Activated CD4-positive, alpha-beta T cell treated with anti-CD3 and anti-CD28 coated beads, Interleukin-2, amount 10 ng/mL, durations not matched to agents 7 days and 5 days (primary cell): ENCODE measurements around the gene SRGAP1. TPM values are rescaled to one million over a fixed set of nuclear protein-coding genes. Genes with fewer than 3 reads are reported as not detected.
"Not testable (repeated sequence)": the region's sequence is repeated elsewhere in the genome, so short reads cannot be mapped to it uniquely, and the experiment has no call there.

Source experiments
- CTCF ChIA-PET: fragments of 350-600 bp; sonication (Branson Sonifier 250); formaldehyde crosslinking; loops from one replicate; lab custom pipeline; 2021; ENCODE audit warnings: antibody characterized with exemption; lab: Charles Lee
- POLR2A ChIA-PET: fragments of 350-600 bp; sonication (Branson Sonifier 250); formaldehyde crosslinking; loops from one replicate; lab custom pipeline; 2021; ENCODE audit warnings: antibody characterized with exemption; lab: Charles Lee
- DNase-seq: peaks from one replicate; pipeline ENCODE4 v3.0.0-alpha.2; 2020
- H3K27ac Mint-ChIP-seq: one replicate; pipeline ENCODE4 v1.8.0; 2021; ENCODE audit warnings: mild to moderate bottlenecking, moderate library complexity, mixed read lengths
- H3K27me3 Mint-ChIP-seq: one replicate; pipeline ENCODE4 v1.8.0; 2021; ENCODE audit warnings: mixed read lengths
- H3K36me3 Mint-ChIP-seq: one replicate; pipeline ENCODE4 v1.8.0; 2021; ENCODE audit warnings: low read depth, mixed read lengths
- H3K4me1 Mint-ChIP-seq: one replicate; pipeline ENCODE4 v1.8.0; 2021; ENCODE audit warnings: mixed read lengths
- H3K4me3 Mint-ChIP-seq: one replicate; pipeline ENCODE4 v1.8.0; 2021; ENCODE audit warnings: mild to moderate bottlenecking, moderate library complexity, mixed read lengths
- H3K9me3 Mint-ChIP-seq: one replicate; pipeline ENCODE4 v1.8.0; 2021; ENCODE audit warnings: mixed read lengths
- total RNA-seq, 2 experiments: library from RNA; stranded (reverse); gene quantifications; one replicate each; pipeline ENCODE4 v1.2.3, GENCODE V29; 2021

Gene SRGAP1
- total RNA-seq, 2 experiments from 2014 or later, result not detected

- no peak for DNase-seq
- H3K36me3 Mint-ChIP-seq, result no peaks in the 10 kb centered on the region
- ChIA-PET POLR2A (no interaction called here), CTCF (interaction anchor here (0.5 kb wide), 1 partner anchor 112 kb away, joined by 5 read pairs; no protein-coding TSS in a partner anchor)
- no peaks in the 10 kb centered on the region for H3K27me3 Mint-ChIP-seq
- no peak overlapping the region for H3K4me3 Mint-ChIP-seq
- no peaks in the 10 kb centered on the region for H3K4me1 Mint-ChIP-seq
- H3K27ac Mint-ChIP-seq, result no peak overlapping the region
- H3K9me3 Mint-ChIP-seq, result no peaks in the 10 kb centered on the region
Observed at GRCh38 chr12:64007853-64008252, 163.4 kb downstream of the SRGAP1 start.

GRCh38 chr12:64008596-64008995, 164.1 kb downstream of the SRGAP1 start:
- no peaks in the 10 kb centered on the region for H3K27me3 Mint-ChIP-seq
- no peaks in the 10 kb centered on the region for H3K9me3 Mint-ChIP-seq
- H3K4me1 Mint-ChIP-seq, result no peaks in the 10 kb centered on the region
- no peak for DNase-seq
- ChIA-PET POLR2A (no interaction called here), CTCF (no interaction called here)
- H3K36me3 Mint-ChIP-seq, result no peaks in the 10 kb centered on the region
- no peak overlapping the region for H3K4me3 Mint-ChIP-seq
- no peak overlapping the region for H3K27ac Mint-ChIP-seq

- H3K4me3 Mint-ChIP-seq, result no peak overlapping the region
- no peaks in the 10 kb centered on the region for H3K4me1 Mint-ChIP-seq
- no peak for DNase-seq
- ChIA-PET CTCF (no interaction called here), POLR2A (no interaction called here)
- no peaks in the 10 kb centered on the region for H3K27me3 Mint-ChIP-seq
- H3K27ac Mint-ChIP-seq, result no peak overlapping the region
- no peaks in the 10 kb centered on the region for H3K9me3 Mint-ChIP-seq
- H3K36me3 Mint-ChIP-seq, result no peaks in the 10 kb centered on the region
Observed at GRCh38 chr12:64009321-64010068, 165.0 kb downstream of the SRGAP1 start.

- POLR2A ChIA-PET, result no interaction called here
- no peak overlapping the region for H3K27ac Mint-ChIP-seq
- CTCF ChIA-PET, result no interaction called here
- H3K36me3 Mint-ChIP-seq, result no peaks in the 10 kb centered on the region
- H3K4me3 Mint-ChIP-seq, result no peak overlapping the region
- no peaks in the 10 kb centered on the region for H3K9me3 Mint-ChIP-seq
- no peak for DNase-seq
- H3K4me1 Mint-ChIP-seq, result no peaks in the 10 kb centered on the region
- H3K27me3 Mint-ChIP-seq, result no peaks in the 10 kb centered on the region
Observed at GRCh38 chr12:64010069-64010686, 165.7 kb downstream of the SRGAP1 start.

- ChIA-PET CTCF (no interaction called here), POLR2A (no interaction called here)
- Mint-ChIP-seq H3K4me1 (no peaks in the 10 kb centered on the region), H3K4me3 (no peak overlapping the region), H3K9me3 (no peaks in the 10 kb centered on the region), H3K27ac (no peak overlapping the region), H3K27me3 (peaks cover 2% of the 10 kb centered on the region), H3K36me3 (no peaks in the 10 kb centered on the region)
- no peak for DNase-seq
Observed at GRCh38 chr12:64016521-64016920, 172.0 kb downstream of the SRGAP1 start.

- H3K36me3 Mint-ChIP-seq, H3K4me1 Mint-ChIP-seq, H3K4me3 Mint-ChIP-seq, DNase-seq, CTCF ChIA-PET, H3K27me3 Mint-ChIP-seq, H3K9me3 Mint-ChIP-seq, POLR2A ChIA-PET, H3K27ac Mint-ChIP-seq: not testable (repeated sequence)
Observed at GRCh38 chr12:64018116-64018515, 173.6 kb downstream of the SRGAP1 start.

- POLR2A ChIA-PET, result no interaction called here
Observed at GRCh38 chr12:64018524-64018923, 174.0 kb downstream of the SRGAP1 start.

GRCh38 chr12:64019101-64019500, 174.6 kb downstream of the SRGAP1 start:
- ChIA-PET CTCF (no interaction called here), POLR2A (no interaction called here)
- no peak overlapping the region for H3K4me3 Mint-ChIP-seq
- peaks cover 2% of the 10 kb centered on the region for H3K27me3 Mint-ChIP-seq
- H3K4me1 Mint-ChIP-seq, result no peaks in the 10 kb centered on the region
- DNase-seq, result no peak
- H3K36me3 Mint-ChIP-seq, result no peaks in the 10 kb centered on the region
- no peak overlapping the region for H3K27ac Mint-ChIP-seq
- no peaks in the 10 kb centered on the region for H3K9me3 Mint-ChIP-seq

More at GRCh38 chr12:64018524-64018923, 174.0 kb downstream of the SRGAP1 start:
- H3K4me1 Mint-ChIP-seq, result no peaks in the 10 kb centered on the region
- no peak for DNase-seq
- H3K27ac Mint-ChIP-seq, result no peak overlapping the region
- CTCF ChIA-PET, result no interaction called here
- H3K9me3 Mint-ChIP-seq, result no peaks in the 10 kb centered on the region
- peaks cover 2% of the 10 kb centered on the region for H3K27me3 Mint-ChIP-seq
- H3K4me3 Mint-ChIP-seq, result no peak overlapping the region
- no peaks in the 10 kb centered on the region for H3K36me3 Mint-ChIP-seq

- DNase-seq, result no peak
- no peak overlapping the region for H3K27ac Mint-ChIP-seq
- H3K4me1 Mint-ChIP-seq, result no peaks in the 10 kb centered on the region
- peaks cover 2% of the 10 kb centered on the region for H3K27me3 Mint-ChIP-seq
- ChIA-PET POLR2A (no interaction called here), CTCF (no interaction called here)
- H3K4me3 Mint-ChIP-seq, result no peak overlapping the region
- H3K36me3 Mint-ChIP-seq, result no peaks in the 10 kb centered on the region
- no peaks in the 10 kb centered on the region for H3K9me3 Mint-ChIP-seq
Observed at GRCh38 chr12:64019654-64020053, 175.2 kb downstream of the SRGAP1 start.

GRCh38 chr12:64025174-64025958, 180.9 kb downstream of the SRGAP1 start:
- Mint-ChIP-seq H3K9me3 (no peaks in the 10 kb centered on the region), H3K27me3 (peaks cover 2% of the 10 kb centered on the region), H3K27ac (no peak overlapping the region), H3K36me3 (no peaks in the 10 kb centered on the region), H3K4me3 (no peak overlapping the region), H3K4me1 (no peaks in the 10 kb centered on the region)
- DNase-seq, result no peak
- CTCF ChIA-PET, result no interaction called here
- POLR2A ChIA-PET, result no interaction called here

GRCh38 chr12:64027311-64027710, 182.8 kb downstream of the SRGAP1 start:
- H3K27ac Mint-ChIP-seq, result no peak overlapping the region
- no peaks in the 10 kb centered on the region for H3K4me1 Mint-ChIP-seq
- no peaks in the 10 kb centered on the region for H3K36me3 Mint-ChIP-seq
- no peaks in the 10 kb centered on the region for H3K9me3 Mint-ChIP-seq
- H3K4me3 Mint-ChIP-seq, result no peak overlapping the region
- H3K27me3 Mint-ChIP-seq, result peaks cover 2% of the 10 kb centered on the region
- CTCF ChIA-PET, result interaction anchor here (0.6 kb wide), 1 partner anchor 60 kb away, joined by 4 read pairs; no protein-coding TSS in a partner anchor
- POLR2A ChIA-PET, result no interaction called here
- no peak for DNase-seq

GRCh38 chr12:64028541-64028940, 184.0 kb downstream of the SRGAP1 start:
- Mint-ChIP-seq H3K27me3 (peaks cover 2% of the 10 kb centered on the region), H3K4me1 (no peaks in the 10 kb centered on the region), H3K36me3 (no peaks in the 10 kb centered on the region), H3K27ac (no peak overlapping the region), H3K4me3 (no peak overlapping the region), H3K9me3 (no peaks in the 10 kb centered on the region)
- ChIA-PET POLR2A (no interaction called here), CTCF (no interaction called here)
- DNase-seq, result no peak
